NCI-H146 treated with DMSO at 0.1 percent for 48 hours (cell line): ENCODE data around the gene NDUFB10.

Experiments used
- DNase-seq: peaks from one replicate; lab custom pipeline; 2025; ENCODE audit not compliant: unreplicated experiment; lab: John Stamatoyannopoulos, UW

NDUFB10 gene

GRCh38 chr16:1965396-1966001, 6.2 kb downstream of the NDUFB10 start:
- DNase-seq = no peak

- DNase-seq = no peak
Observed at GRCh38 chr16:1966460-1966859, 7.1 kb downstream of the NDUFB10 start, which contains the start of gene RNF151. TSS of gene RNF151 (plus strand) at chr16:1966856. CDS start at chr16:1966882, 26 bp downstream.

- DNase-seq = no peak
Observed at GRCh38 chr16:1968146-1968953, 9.0 kb downstream of the NDUFB10 start.

GRCh38 chr16:1971796-1972489, 12.6 kb downstream of the NDUFB10 start, which contains the start of gene TBL3:
TSS of gene TBL3 (plus strand) at chr16:1972053. CDS start at chr16:1972165, 112 bp downstream.
- DNase-seq = peak; percentile 91

- DNase-seq = no peak
Observed at GRCh38 chr16:1972490-1972877, 13.1 kb downstream of the NDUFB10 start.

GRCh38 chr16:1973461-1974156, 14.3 kb downstream of the NDUFB10 start:
- no peak for DNase-seq

GRCh38 chr16:1974157-1975070, 15.1 kb downstream of the NDUFB10 start:
- DNase-seq = no peak

- no peak for DNase-seq
Observed at GRCh38 chr16:1975432-1976215, 16.3 kb downstream of the NDUFB10 start.

GRCh38 chr16:1976216-1976520, 16.8 kb downstream of the NDUFB10 start:
- DNase-seq = no peak

GRCh38 chr16:1976951-1977874, 17.9 kb downstream of the NDUFB10 start:
- no peak for DNase-seq

GRCh38 chr16:1977875-1978268, 18.5 kb downstream of the NDUFB10 start:
- DNase-seq = no peak

GRCh38 chr16:1978476-1979120, 19.3 kb downstream of the NDUFB10 start:
- DNase-seq = no peak

GRCh38 chr16:1979271-1980029, 20.1 kb downstream of the NDUFB10 start:
- peak; percentile 36 for DNase-seq

- peak; percentile 53 for DNase-seq
Observed at GRCh38 chr16:1980030-1980769, 20.9 kb downstream of the NDUFB10 start.

- DNase-seq = no peak
Observed at GRCh38 chr16:1980770-1981087, 21.4 kb downstream of the NDUFB10 start.

GRCh38 chr16:1981398-1981836, 22.1 kb downstream of the NDUFB10 start, which contains the start of gene NOXO1:
TSS of gene NOXO1 (minus strand) at chr16:1981469. CDS start at chr16:1981179, 290 bp downstream.
- DNase-seq = peak; percentile 17
